Measurements from ENCODE around the gene NPAS3. TPM values are rescaled to one million over a fixed set of nuclear protein-coding genes. Genes with fewer than 3 reads are reported as not detected.

Gene NPAS3
- total RNA-seq, 4 donors from 2014 or later = 0.19 to 2.1 (median 1.7) TPM; not detected in 1

DNA sequence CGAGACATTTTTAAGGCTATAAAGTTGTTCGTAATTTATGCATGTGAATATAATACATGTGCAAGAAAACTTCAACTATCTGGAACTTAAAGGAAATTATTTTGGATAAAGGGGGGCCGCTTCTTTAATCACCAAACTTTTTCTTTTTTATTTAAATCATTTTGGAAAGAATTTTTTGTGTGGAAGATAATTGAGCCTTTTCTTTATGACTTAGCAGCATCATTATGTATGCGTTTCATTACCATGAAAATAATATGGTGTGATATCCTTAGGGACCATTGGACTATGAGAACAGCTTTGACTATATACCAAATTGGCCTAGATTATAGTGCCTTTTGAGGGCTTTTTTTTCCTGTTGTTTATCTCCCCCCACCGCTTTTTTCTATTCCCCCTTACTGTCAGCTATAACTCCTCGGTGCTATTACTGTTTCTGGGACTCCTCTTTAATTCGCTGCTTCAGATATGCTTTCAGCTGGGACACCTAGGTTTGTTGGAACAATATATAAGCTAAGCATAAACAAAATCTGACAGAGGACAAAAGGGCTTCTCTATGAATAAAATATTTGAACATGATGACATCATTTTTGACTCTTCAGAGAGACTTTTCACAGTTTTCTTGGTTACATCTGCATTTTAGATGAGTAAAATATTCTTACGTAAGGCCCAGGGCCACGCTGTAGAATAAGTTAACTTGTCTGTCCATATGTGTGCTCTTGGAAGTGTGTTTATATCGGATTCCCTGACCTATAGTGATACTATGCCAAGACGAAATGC, 392.7 kb downstream of the NPAS3 start:
- H3K27ac ChIP-seq = no peak overlapping the region
- no peak for DNase-seq
- no peaks in the 10 kb centered on the region for H3K36me3 ChIP-seq
- no peak overlapping the region for H3K4me3 ChIP-seq
- no peaks in the 10 kb centered on the region for H3K4me1 ChIP-seq
- H3K9me3 ChIP-seq = no peaks in the 10 kb centered on the region
- no peaks in the 10 kb centered on the region for H3K27me3 ChIP-seq
- TF ChIP-seq, protein P1, sequence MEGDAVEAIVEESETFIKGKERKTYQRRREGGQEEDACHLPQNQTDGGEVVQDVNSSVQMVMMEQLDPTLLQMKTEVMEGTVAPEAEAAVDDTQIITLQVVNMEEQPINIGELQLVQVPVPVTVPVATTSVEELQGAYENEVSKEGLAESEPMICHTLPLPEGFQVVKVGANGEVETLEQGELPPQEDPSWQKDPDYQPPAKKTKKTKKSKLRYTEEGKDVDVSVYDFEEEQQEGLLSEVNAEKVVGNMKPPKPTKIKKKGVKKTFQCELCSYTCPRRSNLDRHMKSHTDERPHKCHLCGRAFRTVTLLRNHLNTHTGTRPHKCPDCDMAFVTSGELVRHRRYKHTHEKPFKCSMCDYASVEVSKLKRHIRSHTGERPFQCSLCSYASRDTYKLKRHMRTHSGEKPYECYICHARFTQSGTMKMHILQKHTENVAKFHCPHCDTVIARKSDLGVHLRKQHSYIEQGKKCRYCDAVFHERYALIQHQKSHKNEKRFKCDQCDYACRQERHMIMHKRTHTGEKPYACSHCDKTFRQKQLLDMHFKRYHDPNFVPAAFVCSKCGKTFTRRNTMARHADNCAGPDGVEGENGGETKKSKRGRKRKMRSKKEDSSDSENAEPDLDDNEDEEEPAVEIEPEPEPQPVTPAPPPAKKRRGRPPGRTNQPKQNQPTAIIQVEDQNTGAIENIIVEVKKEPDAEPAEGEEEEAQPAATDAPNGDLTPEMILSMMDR (IDR thresholded peaks at IDR 0.05) = no peak
- no peak for TF ChIP-seq POLR2A (IDR thresholded peaks at IDR 0.05)

GRCh38 chr14:33332497-33332896, 393.8 kb downstream of the NPAS3 start:
- Histone ChIP-seq H3K4me3 (no peak overlapping the region), H3K27ac (no peak overlapping the region), H3K27me3 (no peaks in the 10 kb centered on the region), H3K9me3 (no peaks in the 10 kb centered on the region), H3K4me1 (no peaks in the 10 kb centered on the region), H3K36me3 (no peaks in the 10 kb centered on the region)
- no peak for TF ChIP-seq POLR2A (IDR thresholded peaks at IDR 0.05)
- TF ChIP-seq, protein P1 (IDR thresholded peaks at IDR 0.05) = no peak
- DNase-seq = no peak

DNA sequence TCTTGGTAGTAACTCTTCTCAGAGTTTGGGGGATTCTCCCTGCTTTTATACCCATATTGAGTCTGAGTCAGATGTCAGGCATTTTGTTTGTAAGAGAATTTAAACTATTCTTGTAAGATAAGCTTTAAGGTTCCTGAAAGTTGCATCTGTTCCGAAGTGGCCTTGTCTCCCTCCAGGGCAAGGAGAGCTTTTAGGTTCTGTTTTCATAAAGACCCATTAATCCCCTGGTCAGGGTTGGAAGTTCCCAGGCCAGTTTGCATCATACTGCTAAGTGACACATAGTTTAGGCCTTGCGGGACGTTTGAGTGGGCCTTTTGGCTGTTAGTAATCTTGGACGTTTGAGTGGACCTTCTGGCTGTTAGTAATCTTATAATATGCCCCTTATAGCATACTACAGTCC, 396.7 kb downstream of the NPAS3 start:
- Histone ChIP-seq H3K36me3 (no peaks in the 10 kb centered on the region), H3K27ac (no peak overlapping the region), H3K27me3 (no peaks in the 10 kb centered on the region), H3K4me3 (no peak overlapping the region), H3K9me3 (no peaks in the 10 kb centered on the region), H3K4me1 (no peaks in the 10 kb centered on the region)
- DNase-seq = no peak
- TF ChIP-seq POLR2A (IDR thresholded peaks at IDR 0.05) = no peak
- TF ChIP-seq, protein P1 (IDR thresholded peaks at IDR 0.05) = no peak

- DNase-seq = no peak
- no peaks in the 10 kb centered on the region for H3K4me1 ChIP-seq
- no peak for TF ChIP-seq POLR2A (IDR thresholded peaks at IDR 0.05)
- TF ChIP-seq, protein P1 (IDR thresholded peaks at IDR 0.05) = no peak
- H3K36me3 ChIP-seq = no peaks in the 10 kb centered on the region
- H3K4me3 ChIP-seq = no peak overlapping the region
- H3K27ac ChIP-seq = no peak overlapping the region
- no peaks in the 10 kb centered on the region for H3K9me3 ChIP-seq
- no peaks in the 10 kb centered on the region for H3K27me3 ChIP-seq
These were observed 403.8 kb downstream of the NPAS3 start for GRCh38 chr14:33342299-33342974.

DNA sequence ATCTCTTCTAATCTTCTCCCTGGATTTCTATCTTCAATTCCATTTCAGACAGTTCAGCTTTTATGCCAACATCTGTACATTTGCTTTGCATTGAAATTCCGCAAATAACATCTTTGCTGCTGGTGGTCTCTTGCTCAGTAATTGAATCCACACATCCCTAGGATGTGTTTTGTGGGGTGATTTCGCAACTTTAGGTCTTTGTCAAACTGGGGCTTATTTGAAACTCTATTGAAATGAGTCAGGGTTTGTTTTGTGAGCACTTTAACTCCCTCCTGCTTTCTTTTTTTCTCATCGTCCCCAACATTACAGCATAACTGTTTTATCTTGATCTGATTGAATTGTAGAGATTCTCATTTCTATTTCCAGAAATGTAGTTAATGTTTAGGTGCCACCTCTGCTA, 404.3 kb downstream of the NPAS3 start:
- no peaks in the 10 kb centered on the region for H3K36me3 ChIP-seq
- no peak for TF ChIP-seq POLR2A (IDR thresholded peaks at IDR 0.05)
- TF ChIP-seq, protein P1 (IDR thresholded peaks at IDR 0.05) = no peak
- no peak for DNase-seq
- H3K9me3 ChIP-seq = no peaks in the 10 kb centered on the region
- no peaks in the 10 kb centered on the region for H3K27me3 ChIP-seq
- H3K4me3 ChIP-seq = no peak overlapping the region
- no peaks in the 10 kb centered on the region for H3K4me1 ChIP-seq
- H3K27ac ChIP-seq = no peak overlapping the region
